ENCODE results near the gene CENATAC. TPM values are rescaled to one million over a fixed set of nuclear protein-coding genes. Genes with fewer than 3 reads are reported as not detected.
"Not testable (repeated sequence)": the region's sequence is repeated elsewhere in the genome, so short reads cannot be mapped to it uniquely, and the experiment has no call there.

Gene CENATAC
- total RNA-seq, 8 experiments from 2014 or later, result 13.0 to 65.0 (median 19.8) TPM

GRCh38 chr11:118971646-118972045 is 26.3 kb upstream of the CENATAC start, which contains the start of gene FOXR1:
FOXR1 (plus strand) TSS chr11:118971761; CDS start chr11:118971932, 171 bp downstream.
- Histone ChIP-seq H3K4me3 (no peak within 1 kb of the TSS), H3K4me1 (replicated peaks in 1 of 2) (no peaks in the 10 kb centered on the region), H3K27ac (no peak within 1 kb of the TSS)
- WGBS, 10 experiments, result 40 to 100% (median 58%) methylated on average over 1 to 6 of the region's 33 CpGs; no CpG with 5 or more reads in 4 of the 10 experiments
- in situ Hi-C loops (cut with MboI; ENCODE audit: low pct_unique_long_range_greater_than_20kb in 2 of 9, low sequenced_read_pairs in 9 of 9, unreplicated experiment in 9 of 9), result loop anchor here in 5 of 9 experiments (25.0 kb wide), 1 partner anchor 284 kb away; the partner anchor contains the start of gene TREH (in 5 of the 5)
- no peak for ATAC-seq (replicated peaks in 6 of 8)

- no peaks in the 10 kb centered on the region for H3K4me1 ChIP-seq (replicated peaks in 1 of 2)
- no peak overlapping the region for H3K4me3 ChIP-seq
- in situ Hi-C loops (cut with MboI; ENCODE audit: low pct_unique_long_range_greater_than_20kb in 2 of 9, low sequenced_read_pairs in 9 of 9, unreplicated experiment in 9 of 9), result loop anchor here in 5 of 9 experiments (25.0 kb wide), 1 partner anchor 287 kb away; the partner anchor contains the start of gene TREH (in 5 of the 5)
- no peak overlapping the region for H3K27ac ChIP-seq
- peak in 2 of 8 experiments; percentile 37 to 52 for ATAC-seq (replicated peaks in 6 of 8)
- WGBS, 10 experiments, result 50 to 100% (median 100%) methylated on average over 2 of the region's 2 CpGs; no CpG with 5 or more reads in 4 of the 10 experiments
Measured at GRCh38 chr11:118973985-118974384, 24.0 kb upstream of the CENATAC start.

GRCh38 chr11:118975771-118976709 is 21.9 kb upstream of the CENATAC start:
- WGBS, 10 experiments, result 36 to 92% (median 80%) methylated on average over 1 to 14 of the region's 15 CpGs; no CpG with 5 or more reads in 1 of the 10 experiments
- ATAC-seq (replicated peaks in 6 of 8), result no peak
- H3K4me1 ChIP-seq (replicated peaks in 1 of 2), result no peaks in the 10 kb centered on the region
- in situ Hi-C loops (cut with MboI; ENCODE audit: low pct_unique_long_range_greater_than_20kb in 2 of 9, low sequenced_read_pairs in 9 of 9, unreplicated experiment in 9 of 9), result no loop called here
- H3K27ac ChIP-seq, result no peak overlapping the region
- H3K4me3 ChIP-seq, result no peak overlapping the region

GRCh38 chr11:118979434-118979833 is 18.5 kb upstream of the CENATAC start:
- 0 to 40% (median 0%) methylated on average over 1 to 2 of the region's 9 CpGs; no CpG with 5 or more reads in 6 of the 10 experiments for WGBS, 10 experiments
- ATAC-seq (replicated peaks in 6 of 8), result peak in 1 of 8 experiments; percentile 37

GRCh38 chr11:118980191-118980881 is 17.6 kb upstream of the CENATAC start:
- 0 to 63% (median 56%) methylated on average over 8 to 15 of the region's 21 CpGs; no CpG with 5 or more reads in 5 of the 10 experiments for WGBS, 10 experiments
- Histone ChIP-seq H3K4me1 (replicated peaks in 1 of 2) (no peaks in the 10 kb centered on the region), H3K4me3 (no peak overlapping the region), H3K27ac (no peak overlapping the region)
- in situ Hi-C loops (cut with MboI; ENCODE audit: low pct_unique_long_range_greater_than_20kb in 2 of 9, low sequenced_read_pairs in 9 of 9, unreplicated experiment in 9 of 9), result no loop called here
- ATAC-seq (replicated peaks in 6 of 8), result peak in 5 of 8 experiments; percentile 9 to 97 (median 66)

More at GRCh38 chr11:118979434-118979833, 18.5 kb upstream of the CENATAC start:
- no peak overlapping the region for H3K4me3 ChIP-seq
- in situ Hi-C loops (cut with MboI; ENCODE audit: low pct_unique_long_range_greater_than_20kb in 2 of 9, low sequenced_read_pairs in 9 of 9, unreplicated experiment in 9 of 9), result no loop called here
- no peak overlapping the region for H3K27ac ChIP-seq
- H3K4me1 ChIP-seq (replicated peaks in 1 of 2), result no peaks in the 10 kb centered on the region

- ATAC-seq (replicated peaks in 6 of 8); in situ Hi-C loops (cut with MboI; ENCODE audit: low pct_unique_long_range_greater_than_20kb in 2 of 9, low sequenced_read_pairs in 9 of 9, unreplicated experiment in 9 of 9); H3K4me1 ChIP-seq (replicated peaks in 1 of 2); H3K27ac ChIP-seq; H3K4me3 ChIP-seq: not testable (repeated sequence)
- 0 to 76% (median 73%) methylated on average over 1 to 8 of the region's 8 CpGs; no CpG with 5 or more reads in 4 of the 10 experiments for whole genome bisulfite sequencing, 10 experiments
Measured at GRCh38 chr11:118984337-118984736, 13.6 kb upstream of the CENATAC start.

GRCh38 chr11:118984825-118985224 is 13.1 kb upstream of the CENATAC start:
- no CpG with 5 or more reads among the region's 2 CpGs for WGBS, 10 experiments
- no peak for ATAC-seq (replicated peaks in 6 of 8)

GRCh38 chr11:118988280-118988679 is 9.7 kb upstream of the CENATAC start:
- H3K27ac ChIP-seq, result no peak overlapping the region
- 80 to 100% (median 87%) methylated on average over 1 to 3 of the region's 5 CpGs; no CpG with 5 or more reads in 3 of the 10 experiments for WGBS, 10 experiments
- no peak for ATAC-seq (replicated peaks in 6 of 8)
- no peaks in the 10 kb centered on the region for H3K4me1 ChIP-seq (replicated peaks in 1 of 2)
- in situ Hi-C loops (cut with MboI; ENCODE audit: low pct_unique_long_range_greater_than_20kb in 2 of 9, low sequenced_read_pairs in 9 of 9, unreplicated experiment in 9 of 9), result no loop called here
- H3K4me3 ChIP-seq, result no peak overlapping the region

More at GRCh38 chr11:118984825-118985224, 13.1 kb upstream of the CENATAC start:
- no peaks in the 10 kb centered on the region for H3K4me1 ChIP-seq (replicated peaks in 1 of 2)
- no peak overlapping the region for H3K4me3 ChIP-seq
- H3K27ac ChIP-seq, result no peak overlapping the region
- in situ Hi-C loops (cut with MboI; ENCODE audit: low pct_unique_long_range_greater_than_20kb in 2 of 9, low sequenced_read_pairs in 9 of 9, unreplicated experiment in 9 of 9), result no loop called here

- ATAC-seq (replicated peaks in 6 of 8); H3K4me1 ChIP-seq (replicated peaks in 1 of 2); H3K4me3 ChIP-seq; H3K27ac ChIP-seq; in situ Hi-C loops (cut with MboI; ENCODE audit: low pct_unique_long_range_greater_than_20kb in 2 of 9, low sequenced_read_pairs in 9 of 9, unreplicated experiment in 9 of 9): not testable (repeated sequence)
- WGBS, 10 experiments, result no CpG with 5 or more reads among the region's 44 CpGs
Measured at GRCh38 chr11:118991486-118992038, 6.4 kb upstream of the CENATAC start.

- Histone ChIP-seq H3K27ac (peak overlapping the region; percentile 2 to 21), H3K4me1 (replicated peaks in 1 of 2) (peaks cover 12 to 13% of the 10 kb centered on the region in 2 donors), H3K4me3 (peak overlapping the region; percentile 71 to 87 (median 74))
- WGBS, 10 experiments, result 8 to 51% (median 20%) methylated on average over 5 to 17 of the region's 22 CpGs
- ATAC-seq (replicated peaks in 6 of 8), result peak in 6 of 8 experiments; percentile 7 to 48 (median 19)
- in situ Hi-C loops (cut with MboI; ENCODE audit: low pct_unique_long_range_greater_than_20kb in 2 of 9, low sequenced_read_pairs in 9 of 9, unreplicated experiment in 9 of 9), result no loop called here
Measured at GRCh38 chr11:118996926-118997626, 862 bp upstream of the CENATAC start.

DNA sequence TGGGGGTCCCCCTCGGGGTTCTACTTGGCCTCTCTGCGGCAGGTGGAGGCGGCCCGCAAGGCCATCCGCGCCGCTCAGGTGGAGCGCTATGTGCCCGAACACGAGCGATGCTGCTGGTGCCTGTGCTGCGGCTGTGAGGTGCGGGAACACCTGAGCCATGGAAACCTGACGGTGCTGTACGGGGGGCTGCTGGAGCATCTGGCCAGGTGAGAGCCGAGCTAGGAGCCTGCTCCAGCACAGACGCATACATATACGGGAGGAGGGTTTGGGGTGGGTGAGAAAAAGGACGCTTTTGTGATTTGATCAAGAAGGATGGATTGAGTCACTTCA is 415 bp downstream of the CENATAC start:
- peak in 6 of 8 experiments; percentile 7 to 51 (median 32) for ATAC-seq (replicated peaks in 6 of 8)
- peak overlapping the region; percentile 71 to 87 (median 74) for H3K4me3 ChIP-seq
- H3K27ac ChIP-seq, result peak overlapping the region; percentile 8 to 32
- in situ Hi-C loops (cut with MboI; ENCODE audit: low pct_unique_long_range_greater_than_20kb in 2 of 9, low sequenced_read_pairs in 9 of 9, unreplicated experiment in 9 of 9), result no loop called here
- H3K4me1 ChIP-seq (replicated peaks in 1 of 2), result peaks cover 12 to 13% of the 10 kb centered on the region in 2 donors
- WGBS, 10 experiments, result 0 to 3% (median 0%) methylated on average over 3 to 11 of the region's 19 CpGs; no CpG with 5 or more reads in 6 of the 10 experiments

DNA sequence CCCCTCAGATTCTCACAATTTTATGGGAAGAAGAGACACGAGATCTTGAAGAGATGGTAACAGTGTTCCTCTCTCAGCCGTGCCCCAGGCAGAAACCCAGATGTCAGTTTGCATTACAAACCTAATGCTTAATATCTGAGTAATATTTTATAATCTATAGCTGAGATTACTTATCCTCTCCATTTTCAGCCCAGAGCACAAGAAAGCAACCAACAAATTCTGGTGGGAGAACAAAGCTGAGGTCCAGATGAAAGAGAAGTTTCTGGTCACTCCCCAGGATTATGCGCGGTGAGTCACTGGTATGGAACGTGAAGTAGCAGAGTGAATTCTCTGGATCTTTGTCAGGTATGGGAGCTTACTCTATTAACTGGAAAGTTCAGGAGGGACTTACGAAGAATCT is 884 bp downstream of the CENATAC start:
- peaks cover 12 to 13% of the 10 kb centered on the region in 2 donors for H3K4me1 ChIP-seq (replicated peaks in 1 of 2)
- H3K4me3 ChIP-seq, result peak overlapping the region; percentile 71 to 87 (median 74)
- WGBS, 10 experiments, result 0 to 36% (median 26%) methylated on average over 1 to 6 of the region's 6 CpGs; no CpG with 5 or more reads in 2 of the 10 experiments
- peak in 3 of 8 experiments; percentile 28 to 48 (median 40) for ATAC-seq (replicated peaks in 6 of 8)
- no peak overlapping the region for H3K27ac ChIP-seq
- in situ Hi-C loops (cut with MboI; ENCODE audit: low pct_unique_long_range_greater_than_20kb in 2 of 9, low sequenced_read_pairs in 9 of 9, unreplicated experiment in 9 of 9), result no loop called here

All from motor neuron (in vitro differentiated cells).